ENCODE results near the gene IREB2.
"Not testable (repeated sequence)": the region's sequence is repeated elsewhere in the genome, so short reads cannot be mapped to it uniquely, and the experiment has no call there.

IREB2 gene

DNA sequence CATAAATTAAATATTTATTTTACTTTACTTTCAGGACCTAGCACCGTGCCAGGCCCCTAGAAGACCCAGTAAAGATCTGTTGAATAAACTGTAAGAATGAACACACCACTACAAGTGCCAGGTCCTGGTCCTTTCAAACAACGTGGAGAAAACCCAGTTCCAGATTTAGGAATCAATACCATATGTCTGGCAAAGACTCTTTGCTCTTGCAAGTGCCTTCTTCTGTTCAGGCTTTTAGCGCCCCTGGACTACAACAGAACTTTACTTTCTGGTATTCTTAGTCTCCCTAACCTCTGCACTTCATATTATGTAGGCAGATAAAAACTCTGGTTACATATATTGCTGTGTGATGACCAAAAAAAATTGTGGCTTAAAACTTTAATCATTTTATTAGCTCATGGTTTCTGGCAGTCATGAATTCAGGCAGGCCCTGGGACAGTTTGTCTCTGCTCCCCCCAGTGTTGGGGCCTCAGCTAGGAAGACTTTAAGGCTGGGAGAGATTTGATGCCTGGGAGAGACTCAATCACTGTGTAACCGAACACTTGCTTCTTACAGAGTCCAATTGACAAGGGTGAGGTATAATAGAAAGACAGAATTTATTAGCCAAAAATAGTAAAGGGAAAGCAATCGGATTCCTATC lies 99.4 kb downstream of the IREB2 start:
- no peaks in the 10 kb centered on the region for H3K27me3 ChIP-seq (ENCODE audit: insufficient read depth, low read depth)
- no peak overlapping the region for H3K4me3 ChIP-seq (IDR thresholded peaks at IDR 0.05; ENCODE audit: insufficient read depth, low read depth, low read length)
- peaks cover 43% of the 10 kb centered on the region for H3K4me1 ChIP-seq (ENCODE audit: low read depth, poor library complexity, severe bottlenecking)
- H3K36me3 ChIP-seq (ENCODE audit: insufficient read depth) = 0 out of 2 replicates have a peak, but pooled peaks cover 3% of the 10 kb centered on the region
- H3K27ac ChIP-seq = no peak overlapping the region
- H2AFZ ChIP-seq (ENCODE audit: low read depth) = no peak overlapping the region
- H3K9ac ChIP-seq = no peak overlapping the region
- no peaks in the 10 kb centered on the region for H4K20me1 ChIP-seq (ENCODE audit: insufficient read depth)
- no peak overlapping the region for H3K4me2 ChIP-seq
- peaks cover 22% of the 10 kb centered on the region for H3K79me2 ChIP-seq (ENCODE audit: insufficient read depth, low read depth)
- TF ChIP-seq, protein P1, sequence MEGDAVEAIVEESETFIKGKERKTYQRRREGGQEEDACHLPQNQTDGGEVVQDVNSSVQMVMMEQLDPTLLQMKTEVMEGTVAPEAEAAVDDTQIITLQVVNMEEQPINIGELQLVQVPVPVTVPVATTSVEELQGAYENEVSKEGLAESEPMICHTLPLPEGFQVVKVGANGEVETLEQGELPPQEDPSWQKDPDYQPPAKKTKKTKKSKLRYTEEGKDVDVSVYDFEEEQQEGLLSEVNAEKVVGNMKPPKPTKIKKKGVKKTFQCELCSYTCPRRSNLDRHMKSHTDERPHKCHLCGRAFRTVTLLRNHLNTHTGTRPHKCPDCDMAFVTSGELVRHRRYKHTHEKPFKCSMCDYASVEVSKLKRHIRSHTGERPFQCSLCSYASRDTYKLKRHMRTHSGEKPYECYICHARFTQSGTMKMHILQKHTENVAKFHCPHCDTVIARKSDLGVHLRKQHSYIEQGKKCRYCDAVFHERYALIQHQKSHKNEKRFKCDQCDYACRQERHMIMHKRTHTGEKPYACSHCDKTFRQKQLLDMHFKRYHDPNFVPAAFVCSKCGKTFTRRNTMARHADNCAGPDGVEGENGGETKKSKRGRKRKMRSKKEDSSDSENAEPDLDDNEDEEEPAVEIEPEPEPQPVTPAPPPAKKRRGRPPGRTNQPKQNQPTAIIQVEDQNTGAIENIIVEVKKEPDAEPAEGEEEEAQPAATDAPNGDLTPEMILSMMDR (conservative IDR thresholded peaks at IDR 0.05; ENCODE audit: low read depth, low read length) = no peak

DNA sequence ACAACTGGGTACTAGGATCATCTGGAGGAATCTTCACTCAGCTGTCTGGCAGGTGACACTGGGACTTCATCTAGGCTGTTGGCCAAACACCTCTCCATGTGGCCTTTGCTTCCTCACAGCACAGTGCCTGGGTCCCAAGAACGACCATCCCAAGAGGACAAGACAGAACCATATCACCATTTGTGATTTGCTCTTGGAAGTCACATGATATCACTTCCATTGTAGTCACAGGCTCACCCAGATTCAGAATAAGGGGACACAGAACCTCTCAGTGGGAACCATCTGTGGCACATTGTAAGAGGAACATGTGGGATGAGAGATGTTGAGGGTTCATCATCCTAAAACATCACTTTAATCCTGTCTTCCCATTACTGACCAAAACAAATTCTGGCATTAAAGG lies 100.3 kb downstream of the IREB2 start:
- H2AFZ ChIP-seq (ENCODE audit: low read depth) = no peak overlapping the region
- H3K4me2 ChIP-seq = no peak overlapping the region
- H3K36me3 ChIP-seq (ENCODE audit: insufficient read depth) = peaks cover 8% of the 10 kb centered on the region; the same call in 1 of the 2 replicates
- no peaks in the 10 kb centered on the region for H3K27me3 ChIP-seq (ENCODE audit: insufficient read depth, low read depth)
- H3K27ac ChIP-seq = no peak overlapping the region
- H3K4me1 ChIP-seq (ENCODE audit: low read depth, poor library complexity, severe bottlenecking) = peaks cover 53% of the 10 kb centered on the region
- H3K79me2 ChIP-seq (ENCODE audit: insufficient read depth, low read depth) = peaks cover 31% of the 10 kb centered on the region
- H3K9ac ChIP-seq = no peak overlapping the region
- TF ChIP-seq, protein P1 (conservative IDR thresholded peaks at IDR 0.05; ENCODE audit: low read depth, low read length) = no peak
- no peak overlapping the region for H3K4me3 ChIP-seq (IDR thresholded peaks at IDR 0.05; ENCODE audit: insufficient read depth, low read depth, low read length)
- no peaks in the 10 kb centered on the region for H4K20me1 ChIP-seq (ENCODE audit: insufficient read depth)

DNA sequence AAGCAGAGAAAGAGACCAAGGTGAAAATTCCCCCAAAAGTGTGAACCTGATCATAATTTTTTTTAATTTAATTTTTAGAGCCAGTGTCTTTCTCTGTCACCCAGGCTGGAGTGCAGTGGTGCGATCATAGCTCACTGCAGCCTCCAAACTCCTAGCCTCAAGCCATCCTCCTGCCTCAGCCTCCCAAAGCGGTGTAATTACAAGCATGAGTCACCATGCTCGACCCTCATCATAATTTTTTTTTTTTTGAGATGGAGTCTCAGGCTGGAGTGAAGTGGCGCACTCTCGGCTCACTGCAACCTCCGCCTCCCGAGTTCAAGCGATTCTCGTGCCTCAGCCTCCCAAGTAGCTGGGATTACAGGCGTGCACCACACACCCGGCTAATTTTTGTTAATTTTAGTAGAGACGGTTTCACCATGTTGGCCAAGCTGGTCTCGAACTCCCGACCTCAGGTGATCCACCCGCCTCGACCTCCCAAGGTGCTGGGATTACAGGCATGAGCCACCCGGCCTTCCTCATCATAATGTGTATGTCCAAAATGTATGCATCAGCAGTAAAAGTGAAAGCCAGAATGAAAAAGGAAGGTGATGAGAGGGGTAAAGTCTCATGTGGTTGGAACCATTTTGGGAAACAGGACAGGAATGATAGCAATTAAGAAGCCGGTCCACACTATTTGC lies 101.6 kb downstream of the IREB2 start:
- Histone ChIP-seq H3K4me2 (peak overlapping the region; percentile 72), H3K36me3 (ENCODE audit: insufficient read depth) (peaks cover 11% of the 10 kb centered on the region; the same call in 1 of the 2 replicates), H3K27ac (peak overlapping the region; percentile 96), H3K79me2 (ENCODE audit: insufficient read depth, low read depth) (peaks cover 42% of the 10 kb centered on the region), H3K4me1 (ENCODE audit: low read depth, poor library complexity, severe bottlenecking) (peaks cover 65% of the 10 kb centered on the region), H2AFZ (ENCODE audit: low read depth) (peak overlapping the region; percentile 62; the same call in 1 of the 2 replicates), H3K9ac (peak overlapping the region; percentile 94)
- not testable (repeated sequence) for H3K27me3 ChIP-seq (ENCODE audit: insufficient read depth, low read depth); H4K20me1 ChIP-seq (ENCODE audit: insufficient read depth); H3K4me3 ChIP-seq (IDR thresholded peaks at IDR 0.05; ENCODE audit: insufficient read depth, low read depth, low read length)

DNA sequence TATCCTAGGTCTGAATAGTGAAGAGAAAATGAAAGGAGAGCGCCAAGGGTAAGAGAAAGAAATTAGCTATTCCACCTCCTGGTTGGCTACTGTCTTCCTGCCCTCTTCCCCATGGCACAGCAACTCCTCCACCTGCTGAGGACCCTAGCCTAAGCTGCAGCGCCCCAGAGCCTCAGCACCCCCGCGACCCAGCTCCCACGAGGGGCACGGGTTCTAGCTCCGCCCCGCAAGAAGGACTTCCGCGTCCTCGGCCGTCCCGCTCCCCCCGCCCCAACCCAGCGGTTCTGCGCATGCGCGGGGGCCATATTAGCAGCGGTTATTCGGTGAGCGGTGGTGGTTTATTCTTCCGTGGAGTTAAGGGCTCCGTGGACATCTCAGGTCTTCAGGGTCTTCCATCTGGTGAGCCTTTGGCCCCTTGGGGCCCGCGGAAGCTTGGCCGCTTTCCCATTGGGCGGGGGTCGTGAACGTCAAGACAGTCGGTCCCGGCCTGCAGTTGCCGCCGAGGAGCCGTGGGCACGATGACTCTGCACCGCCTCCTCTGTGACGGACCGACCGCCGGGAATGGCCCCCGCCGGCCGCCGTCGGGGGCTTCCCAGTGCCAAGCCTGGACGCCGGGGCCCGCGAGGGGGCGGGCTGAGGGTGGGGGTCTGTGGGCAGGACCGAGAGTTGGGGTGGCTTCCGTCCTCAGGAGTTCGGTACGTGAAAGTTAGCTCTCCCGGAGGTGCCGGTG lies 102.3 kb downstream of the IREB2 start, which contains the start of gene PSMA4:
Gene PSMA4 (plus strand): TSS at position 304 of the 730 bp plus-strand sequence. CDS start 1,484 bp downstream, outside the sequence.
- Histone ChIP-seq H3K27me3 (ENCODE audit: insufficient read depth, low read depth) (no peaks in the 10 kb centered on the region), H3K27ac (peak within 1 kb of the TSS; percentile 96), H2AFZ (ENCODE audit: low read depth) (peak within 1 kb of the TSS; percentile 62), H3K36me3 (ENCODE audit: insufficient read depth) (peaks cover 18% of the 10 kb centered on the region; the same call in 1 of the 2 replicates), H3K9ac (peak within 1 kb of the TSS; percentile 94), H3K4me1 (ENCODE audit: low read depth, poor library complexity, severe bottlenecking) (peaks cover 72% of the 10 kb centered on the region), H3K79me2 (ENCODE audit: insufficient read depth, low read depth) (peaks cover 49% of the 10 kb centered on the region), H3K4me3 (IDR thresholded peaks at IDR 0.05; ENCODE audit: insufficient read depth, low read depth, low read length) (no peak within 1 kb of the TSS), H3K4me2 (peak within 1 kb of the TSS; percentile 94), H4K20me1 (ENCODE audit: insufficient read depth) (no peaks in the 10 kb centered on the region)
- TF ChIP-seq, protein P1 (conservative IDR thresholded peaks at IDR 0.05; ENCODE audit: low read depth, low read length) = no peak
